Mesodermal cell (in vitro differentiated cells): Measurements from ENCODE around the gene CALML3.

ENCODE experiments used
- H3K27ac ChIP-seq: 2 replicates; pipeline ENCODE4 v1.7.0; 2013; ENCODE audit warnings: mild to moderate bottlenecking, low read depth, low read length, moderate library complexity; ENCODE audit not compliant: severe bottlenecking
- H3K36me3 ChIP-seq: 2 replicates; pipeline ENCODE4 v1.7.1; 2013; ENCODE audit warnings: mild to moderate bottlenecking, low read length, moderate library complexity; ENCODE audit not compliant: control insufficient read depth, insufficient read depth
- H3K4me1 ChIP-seq: one replicate; pipeline ENCODE4 v1.7.1; 2013; ENCODE audit warnings: mild to moderate bottlenecking, low read length; ENCODE audit not compliant: insufficient read depth, control insufficient read depth, poor library complexity, severe bottlenecking
- H3K4me3 ChIP-seq: 2 replicates; pipeline ENCODE4 v1.7.0; 2013; ENCODE audit warnings: low read length, control low read depth, mild to moderate bottlenecking; ENCODE audit not compliant: insufficient read depth, poor library complexity, severe bottlenecking; ENCODE audit errors: extremely low read depth
- H3K9me3 ChIP-seq: 2 replicates; pipeline ENCODE4 v1.7.1; 2013; ENCODE audit warnings: mild to moderate bottlenecking, low read length, moderate library complexity; ENCODE audit not compliant: control insufficient read depth
- WGBS, 2 experiments: methylation state at CpG; one replicate each; pipeline ENCODE4 v1.1.5; 2013; ENCODE audit warnings: missing lambda C conversion rate in 2 of 2; ENCODE audit not compliant: insufficient coverage in 2 of 2; 5-methylcytosine and 5-hydroxymethylcytosine counted together

The CALML3 gene

GRCh38 chr10:5482016-5482415 lies 42.7 kb upstream of the CALML3 start:
- no peaks in the 10 kb centered on the region for H3K9me3 ChIP-seq
- no peaks in the 10 kb centered on the region for H3K4me1 ChIP-seq
- H3K36me3 ChIP-seq: no peaks in the 10 kb centered on the region
- 93 to 98% methylated on average over 9 of the region's 9 CpGs for WGBS, 2 experiments
- H3K27ac ChIP-seq: no peak overlapping the region
- H3K4me3 ChIP-seq: no peak overlapping the region

GRCh38 chr10:5484205-5484604 lies 40.6 kb upstream of the CALML3 start:
- WGBS, 2 experiments: 88 to 90% methylated on average over 1 to 2 of the region's 3 CpGs
- Histone ChIP-seq H3K4me3 (no peak overlapping the region), H3K4me1 (no peaks in the 10 kb centered on the region), H3K36me3 (no peaks in the 10 kb centered on the region), H3K9me3 (no peaks in the 10 kb centered on the region), H3K27ac (no peak overlapping the region)

- Histone ChIP-seq H3K4me3 (no peak overlapping the region), H3K9me3 (no peaks in the 10 kb centered on the region), H3K36me3 (no peaks in the 10 kb centered on the region), H3K27ac (no peak overlapping the region), H3K4me1 (no peaks in the 10 kb centered on the region)
- WGBS, 2 experiments: 92 to 93% methylated on average over 13 to 14 of the region's 14 CpGs
Measured at GRCh38 chr10:5485290-5485689, 39.5 kb upstream of the CALML3 start.

- WGBS, 2 experiments: 65 to 86% methylated on average over 7 of the region's 13 CpGs
- H3K4me3 ChIP-seq: no peak overlapping the region
- H3K36me3 ChIP-seq: no peaks in the 10 kb centered on the region
- H3K9me3 ChIP-seq: no peaks in the 10 kb centered on the region
- no peaks in the 10 kb centered on the region for H3K4me1 ChIP-seq
- H3K27ac ChIP-seq: no peak overlapping the region
Measured at GRCh38 chr10:5485948-5486852, 38.6 kb upstream of the CALML3 start.

GRCh38 chr10:5486853-5487235 lies 37.9 kb upstream of the CALML3 start:
- no peaks in the 10 kb centered on the region for H3K9me3 ChIP-seq
- H3K36me3 ChIP-seq: no peaks in the 10 kb centered on the region
- 80% methylated on average over 7 to 9 of the region's 9 CpGs for WGBS, 2 experiments
- H3K4me1 ChIP-seq: no peaks in the 10 kb centered on the region
- no peak overlapping the region for H3K27ac ChIP-seq
- H3K4me3 ChIP-seq: no peak overlapping the region

GRCh38 chr10:5488272-5489161 lies 36.2 kb upstream of the CALML3 start:
- Histone ChIP-seq H3K9me3 (peaks cover 4% of the 10 kb centered on the region), H3K4me1 (no peaks in the 10 kb centered on the region), H3K4me3 (no peak overlapping the region), H3K27ac (no peak overlapping the region), H3K36me3 (no peaks in the 10 kb centered on the region)
- WGBS, 2 experiments: 84 to 85% methylated on average over 19 to 21 of the region's 27 CpGs

GRCh38 chr10:5490032-5490431 lies 34.7 kb upstream of the CALML3 start:
- H3K4me3 ChIP-seq: no peak overlapping the region
- no peak overlapping the region for H3K27ac ChIP-seq
- H3K9me3 ChIP-seq: peaks cover 4% of the 10 kb centered on the region
- WGBS, 2 experiments: 93% methylated on average over 4 of the region's 4 CpGs; no CpG with 5 or more reads in 1 of the 2 experiments
- H3K36me3 ChIP-seq: no peaks in the 10 kb centered on the region
- no peaks in the 10 kb centered on the region for H3K4me1 ChIP-seq

- no peak overlapping the region for H3K4me3 ChIP-seq
- H3K4me1 ChIP-seq: no peaks in the 10 kb centered on the region
- peaks cover 4% of the 10 kb centered on the region for H3K9me3 ChIP-seq
- no peak overlapping the region for H3K27ac ChIP-seq
- WGBS, 2 experiments: 87 to 96% methylated on average over 9 to 10 of the region's 10 CpGs
- no peaks in the 10 kb centered on the region for H3K36me3 ChIP-seq
Measured at GRCh38 chr10:5490698-5491464, 33.9 kb upstream of the CALML3 start.

- Histone ChIP-seq H3K9me3 (peaks cover 4% of the 10 kb centered on the region), H3K36me3 (no peaks in the 10 kb centered on the region), H3K4me1 (no peaks in the 10 kb centered on the region), H3K27ac (no peak overlapping the region), H3K4me3 (no peak overlapping the region)
- WGBS, 2 experiments: 83 to 95% methylated on average over 3 to 5 of the region's 7 CpGs
Measured at GRCh38 chr10:5491477-5491876, 33.3 kb upstream of the CALML3 start.

- Histone ChIP-seq H3K36me3 (no peaks in the 10 kb centered on the region), H3K9me3 (peaks cover 4% of the 10 kb centered on the region), H3K4me1 (no peaks in the 10 kb centered on the region), H3K27ac (no peak overlapping the region), H3K4me3 (no peak overlapping the region)
- WGBS, 2 experiments: 89 to 93% methylated on average over 2 to 3 of the region's 4 CpGs
Measured at GRCh38 chr10:5492322-5492855, 32.4 kb upstream of the CALML3 start.
